GM08714 (cell line): Measurements from ENCODE around the gene ADRM1.

ENCODE experiments used
- H3K4me3 ChIP-seq: fragments of 200-500 bp; sonication (Bioruptor generic); 2 replicates; pipeline ENCODE4 v1.5.1; 2014; ENCODE audit warnings: mild to moderate bottlenecking, low read length, inconsistent platforms
- ZNF274 ChIP-seq: IDR thresholded peaks from 2 replicates; pipeline ENCODE4 v1.6.1; 2012; ENCODE audit warnings: mild to moderate bottlenecking, low read depth, low read length

ADRM1 gene

GRCh38 chr20:62287129-62287528, 15.7 kb upstream of the ADRM1 start:
- TF ChIP-seq ZNF274, result no peak

GRCh38 chr20:62287759-62288534, 14.8 kb upstream of the ADRM1 start:
- no peak overlapping the region for H3K4me3 ChIP-seq
- no peak for TF ChIP-seq ZNF274

More at GRCh38 chr20:62287129-62287528, 15.7 kb upstream of the ADRM1 start:
- no peak overlapping the region for H3K4me3 ChIP-seq

GRCh38 chr20:62288535-62289105, 14.2 kb upstream of the ADRM1 start:
- H3K4me3 ChIP-seq, result no peak overlapping the region
- TF ChIP-seq ZNF274, result no peak

- TF ChIP-seq ZNF274, result no peak
- H3K4me3 ChIP-seq, result no peak overlapping the region
Measured at GRCh38 chr20:62289131-62289530, 13.7 kb upstream of the ADRM1 start.

- no peak for TF ChIP-seq ZNF274
- H3K4me3 ChIP-seq, result no peak overlapping the region
Measured at GRCh38 chr20:62289898-62290297, 12.9 kb upstream of the ADRM1 start.

GRCh38 chr20:62291251-62292066, 11.3 kb upstream of the ADRM1 start:
- no peak overlapping the region for H3K4me3 ChIP-seq
- no peak for TF ChIP-seq ZNF274

- no peak overlapping the region for H3K4me3 ChIP-seq
- TF ChIP-seq ZNF274, result no peak
Measured at GRCh38 chr20:62292108-62292507, 10.7 kb upstream of the ADRM1 start.

- no peak for TF ChIP-seq ZNF274
- H3K4me3 ChIP-seq, result no peak overlapping the region
Measured at GRCh38 chr20:62293111-62293784, 9.5 kb upstream of the ADRM1 start.

GRCh38 chr20:62293946-62294345, 8.9 kb upstream of the ADRM1 start:
- H3K4me3 ChIP-seq, result no peak overlapping the region
- TF ChIP-seq ZNF274, result no peak

- TF ChIP-seq ZNF274, result no peak
- H3K4me3 ChIP-seq, result no peak overlapping the region
Measured at GRCh38 chr20:62294516-62294915, 8.3 kb upstream of the ADRM1 start.

GRCh38 chr20:62296724-62297448, 5.9 kb upstream of the ADRM1 start:
- no peak for TF ChIP-seq ZNF274
- no peak overlapping the region for H3K4me3 ChIP-seq

GRCh38 chr20:62297449-62298227, 5.2 kb upstream of the ADRM1 start:
- H3K4me3 ChIP-seq, result no peak overlapping the region
- TF ChIP-seq ZNF274, result no peak

GRCh38 chr20:62298577-62299249, 4.1 kb upstream of the ADRM1 start:
- TF ChIP-seq ZNF274, result no peak

More at GRCh38 chr20:62298577-62299249, 4.1 kb upstream of the ADRM1 start:
- no peak overlapping the region for H3K4me3 ChIP-seq
